ELF-1 (cell line): Measurements from ENCODE around the gene RFTN1.

Source experiments
- DNase-seq: peaks from one replicate; pipeline ENCODE4 v3.0.0-alpha.2; 2016; ENCODE audit warnings: low read depth, low spot score

RFTN1 gene, protein sequence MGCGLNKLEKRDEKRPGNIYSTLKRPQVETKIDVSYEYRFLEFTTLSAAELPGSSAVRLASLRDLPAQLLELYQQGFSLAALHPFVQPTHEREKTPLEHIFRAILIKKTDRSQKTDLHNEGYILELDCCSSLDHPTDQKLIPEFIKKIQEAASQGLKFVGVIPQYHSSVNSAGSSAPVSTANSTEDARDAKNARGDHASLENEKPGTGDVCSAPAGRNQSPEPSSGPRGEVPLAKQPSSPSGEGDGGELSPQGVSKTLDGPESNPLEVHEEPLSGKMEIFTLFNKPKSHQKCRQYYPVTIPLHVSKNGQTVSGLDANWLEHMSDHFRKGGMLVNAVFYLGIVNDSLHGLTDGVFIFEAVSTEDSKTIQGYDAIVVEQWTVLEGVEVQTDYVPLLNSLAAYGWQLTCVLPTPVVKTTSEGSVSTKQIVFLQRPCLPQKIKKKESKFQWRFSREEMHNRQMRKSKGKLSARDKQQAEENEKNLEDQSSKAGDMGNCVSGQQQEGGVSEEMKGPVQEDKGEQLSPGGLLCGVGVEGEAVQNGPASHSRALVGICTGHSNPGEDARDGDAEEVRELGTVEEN

DNA sequence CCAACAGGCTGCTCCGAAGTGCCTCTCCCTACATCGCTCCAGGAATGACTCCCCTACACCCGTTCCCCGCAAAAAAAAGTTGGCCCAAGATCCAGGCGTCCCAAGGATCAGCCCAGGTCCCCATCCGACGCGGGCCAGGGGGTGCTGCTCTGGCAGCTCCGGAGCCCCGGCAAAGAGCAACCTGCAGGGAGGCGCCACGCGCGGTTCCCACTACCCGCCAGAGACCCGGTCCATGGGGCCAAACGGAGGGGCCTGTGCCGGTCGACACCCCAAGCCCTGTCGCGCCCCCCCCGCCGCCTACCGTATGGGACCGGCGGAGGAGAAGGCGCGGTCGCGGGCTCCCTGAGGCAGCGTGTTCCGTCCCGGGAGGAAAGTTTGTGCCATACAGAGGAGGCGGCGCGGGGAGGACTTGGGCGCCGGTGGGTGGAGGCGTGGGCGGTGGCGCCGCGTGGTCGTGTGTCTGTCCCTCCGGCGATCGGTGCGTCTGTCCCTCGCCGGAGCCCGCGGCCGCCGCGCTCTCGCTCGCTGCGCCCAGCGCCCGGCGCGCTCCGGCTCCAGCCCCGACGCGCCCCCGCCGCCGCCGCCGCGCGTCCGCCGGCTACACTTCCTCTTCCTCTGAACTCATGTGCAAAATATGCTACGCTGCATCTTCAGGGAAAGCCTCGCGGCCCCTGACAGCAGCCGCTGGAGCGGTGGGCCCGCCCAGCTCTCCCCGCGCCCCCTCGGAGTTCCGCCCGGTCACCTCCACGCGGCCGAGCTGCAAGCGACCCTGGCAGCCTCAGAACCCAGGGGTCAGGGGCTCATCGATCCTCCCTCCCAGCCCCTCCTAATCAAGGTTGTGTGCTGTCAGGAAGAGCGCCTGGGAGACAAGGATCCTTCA, at the start of gene RFTN1:
TSS of gene RFTN1 (minus strand) at position 559 of the 880 bp plus-strand sequence. CDS start 19,830 bp downstream, outside the sequence.
- DNase-seq: peak; percentile 40

DNA sequence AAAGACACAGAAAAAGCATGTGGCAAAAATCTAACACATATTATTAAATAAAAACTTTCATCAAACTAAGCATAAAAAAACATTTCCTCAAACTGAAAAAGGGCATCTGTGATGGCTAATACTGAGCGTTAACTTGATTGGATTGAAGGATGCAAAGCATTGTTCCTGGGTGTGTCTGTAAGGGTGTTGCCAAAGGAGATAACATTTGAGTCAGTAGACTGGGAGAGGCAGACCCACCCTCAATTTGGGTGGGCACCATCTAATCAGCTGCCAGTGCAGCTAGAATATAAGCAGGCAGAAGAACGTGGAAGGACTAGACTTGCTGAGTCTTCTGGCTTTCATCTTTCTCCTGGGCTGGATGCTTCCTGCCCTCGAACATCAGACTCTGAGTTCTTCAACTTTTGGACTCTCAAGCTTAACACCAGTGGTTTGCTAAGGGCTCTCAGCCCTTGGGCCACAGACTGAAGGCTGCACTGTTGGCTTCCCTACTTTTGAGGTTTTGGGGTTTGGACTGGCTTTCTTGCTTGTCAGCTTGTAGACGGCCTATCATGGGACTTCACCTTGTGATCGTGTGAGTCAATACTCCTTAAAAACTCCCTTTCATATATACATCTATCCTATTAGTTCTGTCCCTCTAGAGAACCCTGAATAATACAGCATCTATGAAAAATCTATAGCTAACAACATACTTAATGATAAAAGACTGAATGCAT, 46.3 kb upstream of the RFTN1 start:
- no peak for DNase-seq

DNA sequence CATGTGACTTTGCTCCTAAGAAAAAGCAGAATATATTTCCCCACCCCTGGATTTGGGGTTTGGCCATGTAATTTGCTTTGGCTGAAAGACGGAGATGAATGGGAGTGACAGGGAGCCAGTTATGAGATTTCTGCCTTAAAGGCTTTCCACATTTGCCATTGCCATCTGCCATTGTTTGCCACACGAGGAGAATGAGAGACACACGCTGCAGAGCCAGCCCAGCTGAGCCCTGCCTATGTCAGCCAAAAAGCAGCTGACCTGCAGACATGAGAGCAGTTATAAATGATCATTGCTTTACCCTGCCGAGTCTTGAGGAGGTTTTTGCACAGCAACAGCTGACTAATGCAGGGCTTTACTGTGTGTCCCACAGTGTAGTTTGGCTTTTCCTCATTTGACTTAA, 40.6 kb upstream of the RFTN1 start:
- DNase-seq: no peak

DNA sequence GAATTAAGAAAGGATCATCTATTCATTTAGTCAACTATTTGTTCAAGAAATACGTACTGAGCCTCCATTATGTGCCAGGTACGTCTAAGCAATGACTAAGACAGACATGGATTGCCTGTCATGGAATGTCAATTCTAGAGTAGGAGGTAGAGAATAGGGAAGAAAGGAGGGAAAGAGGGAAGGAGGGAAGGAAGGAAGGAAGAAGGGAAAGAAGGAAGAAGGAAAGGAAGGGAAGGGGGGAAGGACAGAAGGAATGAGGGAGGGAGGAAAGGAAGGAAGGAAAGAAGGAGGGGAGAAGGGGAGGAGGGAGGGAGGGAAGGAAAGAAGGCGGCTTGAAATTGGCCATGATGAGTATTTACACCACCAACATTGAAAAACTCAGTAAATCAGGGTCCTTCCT, 39.3 kb upstream of the RFTN1 start:
- no peak for DNase-seq

DNA sequence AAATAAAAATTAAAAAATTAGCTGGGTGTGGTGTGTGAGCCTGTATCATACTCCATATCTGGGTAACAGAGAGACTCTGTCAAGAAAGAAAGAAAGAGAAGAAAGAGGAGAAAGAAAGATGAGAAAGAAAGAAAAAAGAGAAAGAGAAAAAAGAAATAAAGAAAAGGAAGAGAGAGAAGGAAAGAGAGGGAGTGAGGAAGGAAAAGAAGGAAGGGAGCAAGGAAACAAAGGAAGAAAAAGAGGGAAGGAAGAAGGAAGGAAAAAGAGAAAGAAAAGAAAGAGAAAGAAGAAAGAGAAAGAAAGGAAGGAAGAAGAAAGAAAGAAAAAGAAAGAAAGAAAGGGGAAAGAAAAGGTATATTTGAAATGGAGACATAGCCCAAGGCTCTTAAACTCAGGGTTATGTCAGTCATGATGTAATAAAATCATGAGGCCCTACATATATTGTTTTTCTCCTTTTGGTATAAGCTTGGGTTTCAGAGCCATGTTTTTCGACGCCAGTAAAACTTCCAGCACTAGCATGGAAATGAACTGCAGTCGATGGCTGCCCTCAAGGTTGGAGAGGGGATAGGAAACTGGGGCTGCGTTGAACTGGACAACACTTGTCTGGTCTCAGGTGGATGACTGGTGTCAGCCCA, 38.0 kb upstream of the RFTN1 start:
- DNase-seq: no peak

DNA sequence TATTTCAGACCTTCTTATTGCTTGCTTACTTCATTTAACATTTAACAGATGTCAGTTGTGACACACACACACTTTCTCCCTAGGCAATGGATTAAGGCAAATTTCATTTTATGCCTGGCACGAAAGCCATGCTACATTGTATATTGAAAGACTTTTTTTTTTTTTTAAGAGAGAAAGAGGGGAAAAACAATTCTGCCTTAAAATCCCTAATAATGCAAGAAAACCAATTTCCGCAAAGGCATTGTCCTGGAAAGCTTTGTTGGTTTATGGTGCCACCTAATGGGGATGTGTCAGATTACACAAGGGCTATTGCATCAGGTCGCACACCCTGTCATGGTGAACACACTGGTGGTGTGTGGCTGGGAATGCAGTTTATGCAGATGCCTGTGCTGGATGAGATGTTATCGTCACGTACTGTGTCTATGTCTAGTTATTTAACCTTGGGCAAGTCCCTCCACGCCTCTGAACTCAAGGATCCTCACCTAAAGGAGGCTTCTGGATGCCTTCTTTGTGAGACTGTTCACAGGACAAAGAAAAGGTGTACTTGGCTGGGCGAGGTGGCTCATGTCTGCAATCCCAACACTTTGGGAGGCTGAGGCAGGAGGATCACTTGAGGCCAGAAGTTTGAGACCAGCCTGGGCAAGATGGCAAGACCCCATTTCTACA, 37.3 kb upstream of the RFTN1 start:
- DNase-seq: peak; percentile 85

DNA sequence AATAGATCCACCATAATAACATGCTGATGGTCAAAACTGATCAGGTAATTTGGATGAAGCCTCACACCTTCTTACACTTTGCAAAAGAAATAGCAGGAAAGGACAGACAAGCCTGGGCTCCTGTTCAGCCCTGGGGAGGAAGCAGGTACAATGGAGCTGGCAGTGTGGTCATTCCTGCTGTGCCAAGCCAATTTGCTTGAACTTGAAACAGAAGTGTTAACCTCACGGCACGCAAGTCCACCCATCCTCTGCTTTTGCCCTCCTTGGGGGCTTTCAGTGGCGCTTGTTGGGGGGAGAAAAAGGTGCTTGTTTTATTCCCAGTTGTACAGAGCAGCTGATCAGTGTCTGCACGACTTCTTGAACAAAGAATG, 36.8 kb upstream of the RFTN1 start:
- no peak for DNase-seq

DNA sequence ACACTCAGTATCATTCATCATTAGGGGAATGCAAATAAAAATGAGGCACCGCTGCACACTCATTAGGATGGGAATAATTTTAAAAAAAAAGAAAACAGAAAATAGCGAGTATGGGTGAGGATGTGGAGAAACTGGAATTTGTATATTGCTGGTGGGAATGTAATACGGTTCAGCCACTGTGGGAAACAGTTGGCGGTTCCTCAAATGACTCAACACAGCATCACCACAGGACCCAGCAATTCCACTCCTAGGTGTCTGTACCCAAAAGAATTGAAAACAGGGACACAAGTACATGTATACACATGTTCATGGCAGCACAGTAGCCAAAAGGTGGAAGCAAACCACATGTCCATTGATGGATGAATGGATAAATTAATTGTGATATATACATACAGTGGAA, 35.2 kb upstream of the RFTN1 start:
- no peak for DNase-seq

DNA sequence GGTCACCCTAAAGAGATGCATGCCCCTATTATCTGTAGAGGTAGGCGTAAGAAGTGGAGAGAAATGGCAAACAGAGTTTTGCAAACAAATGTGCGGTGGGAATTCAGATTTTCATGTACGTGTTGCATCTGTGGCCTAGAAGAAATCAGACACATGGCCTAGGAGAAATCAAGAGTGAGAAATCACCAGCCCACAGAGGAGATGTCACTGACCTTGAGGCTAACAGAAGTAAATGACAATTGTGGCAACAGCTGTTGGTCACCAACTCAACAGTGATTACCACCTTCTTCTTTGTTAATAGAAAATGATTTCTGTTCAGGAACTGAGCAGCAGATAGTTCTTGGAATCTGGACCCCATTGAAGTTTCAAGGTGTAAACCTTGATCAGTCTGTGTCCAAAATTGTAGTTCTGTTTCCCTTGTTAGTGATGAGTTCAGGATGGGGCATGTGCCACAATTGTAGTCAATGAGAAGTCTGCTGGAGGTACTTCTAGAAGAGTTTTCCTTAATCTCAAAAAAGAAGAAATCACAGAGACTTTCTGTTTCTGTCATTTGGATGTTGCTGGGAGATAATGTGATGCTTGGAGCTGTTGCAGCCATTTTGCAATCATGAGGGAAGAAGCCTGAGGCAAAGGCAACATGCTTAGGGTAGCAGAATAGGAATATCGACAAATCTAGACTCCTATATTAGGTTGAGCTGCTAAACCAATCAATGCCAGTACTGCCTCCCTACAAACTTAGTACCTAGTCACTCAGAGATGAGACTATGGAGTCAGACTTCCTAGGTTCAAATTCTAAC, 34.3 kb upstream of the RFTN1 start:
- DNase-seq: no peak

DNA sequence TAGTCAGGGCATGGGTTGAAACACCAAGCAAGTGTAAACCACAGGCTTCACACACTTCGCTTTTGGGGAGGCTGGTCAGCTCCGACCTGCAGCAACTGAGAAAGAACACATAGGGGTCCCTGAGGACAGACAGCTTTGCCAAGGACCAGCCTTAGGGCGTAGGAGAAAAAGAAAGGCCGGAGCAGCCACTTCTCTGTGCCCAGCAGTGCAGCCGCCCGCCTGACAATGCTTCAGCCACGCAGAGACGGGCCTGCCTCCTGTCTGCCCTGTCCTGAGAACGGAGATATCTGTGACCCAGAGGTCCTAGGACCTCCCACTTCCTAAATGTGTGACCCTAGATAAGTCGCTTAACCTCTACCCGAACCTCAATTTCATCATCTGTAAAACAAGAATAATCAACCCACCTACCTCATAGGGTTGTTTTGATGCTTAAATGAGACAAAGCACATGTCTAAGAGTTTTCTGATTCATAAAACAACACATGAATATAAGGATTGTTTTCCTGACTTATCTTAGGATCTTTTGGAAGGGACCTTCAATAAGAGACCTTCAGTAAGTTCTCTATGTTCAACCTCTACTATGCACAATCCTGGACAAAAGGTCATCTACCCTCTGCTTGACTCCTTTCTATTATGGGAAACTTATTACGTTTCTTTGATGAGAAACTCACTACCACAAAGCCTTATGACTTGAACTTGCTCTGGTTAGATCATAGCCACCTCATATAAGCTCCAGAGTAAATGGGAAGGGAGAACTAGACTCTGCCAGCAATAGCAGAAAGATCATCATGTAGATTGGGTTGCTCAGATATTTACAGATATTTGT, 32.9 kb upstream of the RFTN1 start:
- no peak for DNase-seq

DNA sequence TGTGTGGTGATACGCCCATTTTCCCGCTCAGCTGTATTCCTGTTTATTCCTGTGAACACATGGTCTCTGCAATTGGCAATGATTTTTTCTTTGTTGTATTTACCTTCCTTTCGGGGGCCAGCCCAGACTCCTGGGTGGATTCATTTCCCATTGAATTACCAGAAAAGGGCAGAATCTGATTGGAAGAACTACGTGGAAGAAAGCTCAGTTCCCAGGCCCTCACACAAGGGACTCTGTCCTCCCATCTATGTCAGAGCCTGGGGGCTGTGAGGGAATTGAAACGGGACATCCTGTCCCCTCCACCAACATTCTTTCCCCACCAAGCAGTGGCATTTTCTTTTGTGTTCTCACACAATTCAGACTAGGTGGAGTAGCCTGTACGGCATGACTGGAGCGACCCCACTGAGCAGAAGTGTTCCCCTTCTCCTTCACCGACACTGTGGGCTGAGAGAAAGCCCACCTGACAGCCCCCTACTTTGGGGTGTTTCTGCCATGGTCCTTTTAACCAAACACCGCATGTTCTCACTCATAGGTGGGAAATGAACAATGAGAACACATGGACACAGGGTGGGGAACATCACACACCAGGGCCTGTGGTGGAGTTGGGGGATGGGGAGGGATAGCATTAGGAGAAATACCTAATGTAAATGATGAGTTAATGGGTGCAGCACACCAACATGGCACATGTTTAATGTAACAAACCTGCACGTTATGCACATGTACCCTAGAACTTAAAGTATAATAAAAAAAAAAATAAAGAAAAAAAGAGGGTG, 32.1 kb upstream of the RFTN1 start:
- DNase-seq: no peak

DNA sequence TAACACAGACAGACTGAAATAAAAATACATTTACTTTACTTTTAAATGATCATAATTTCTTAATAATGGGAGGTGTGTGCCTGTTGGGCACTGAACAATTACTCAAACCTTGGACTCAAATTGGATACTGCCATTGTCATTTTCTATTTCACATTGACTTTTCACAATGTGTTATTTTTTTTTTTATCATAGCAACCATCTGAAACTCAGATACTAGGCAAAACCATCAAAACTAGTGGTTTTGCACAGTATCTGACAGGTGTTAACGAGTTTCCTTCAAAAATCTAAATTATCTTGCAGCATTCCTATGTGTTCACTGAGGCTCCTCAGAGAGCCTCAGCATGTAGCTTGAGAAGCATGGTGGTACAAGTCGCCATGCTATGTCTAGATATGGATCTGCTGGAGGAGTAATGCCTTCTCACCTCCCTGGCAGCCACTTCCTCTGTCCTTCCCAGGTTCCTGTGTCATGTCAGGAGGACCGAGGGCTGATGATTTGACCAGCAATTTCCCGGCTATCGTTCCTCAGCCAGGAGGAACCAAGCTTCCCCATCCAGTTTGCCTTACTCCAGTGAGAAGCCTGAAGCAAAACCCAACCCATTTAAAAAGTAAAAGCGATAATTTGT, 29.9 kb upstream of the RFTN1 start:
- DNase-seq: no peak

DNA sequence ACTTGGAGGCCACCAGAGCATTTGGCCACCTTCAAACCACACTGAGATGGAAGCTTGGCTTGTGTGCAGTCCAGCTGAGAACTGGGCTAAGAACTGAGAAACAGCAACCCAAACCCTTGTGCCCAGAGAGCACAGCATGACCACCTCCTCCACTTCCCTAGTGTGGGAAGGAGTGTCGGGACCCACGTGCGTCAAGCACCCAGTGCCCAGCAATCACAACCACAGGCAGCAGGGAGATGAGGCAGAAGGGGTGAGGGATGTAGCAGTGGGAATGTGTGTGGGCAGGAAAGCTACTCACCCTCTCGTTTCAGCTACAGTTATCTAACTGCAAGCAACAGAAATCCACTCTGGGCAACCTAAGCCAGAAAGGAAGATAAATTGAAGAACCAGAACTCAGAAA, 25.0 kb upstream of the RFTN1 start:
- no peak for DNase-seq

DNA sequence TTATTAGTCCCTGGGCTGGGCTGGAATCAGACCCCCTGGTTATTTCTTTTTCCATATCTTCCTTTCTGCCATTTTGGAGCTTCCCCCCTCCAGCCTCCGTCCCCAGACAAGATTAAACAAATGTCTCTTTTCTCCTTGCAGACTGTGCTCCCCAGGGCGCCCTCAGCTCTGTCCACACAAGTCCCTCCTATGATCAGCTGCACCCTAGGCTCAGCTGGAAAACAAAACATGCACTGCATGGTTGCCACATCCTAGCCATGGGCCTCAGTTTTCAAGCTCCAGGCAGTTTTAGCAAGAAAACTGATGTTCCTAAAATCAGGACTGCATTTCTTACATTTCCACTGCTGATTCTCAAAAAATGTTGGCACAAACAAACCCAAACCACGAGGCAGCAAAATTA, 23.5 kb upstream of the RFTN1 start:
- DNase-seq: no peak

DNA sequence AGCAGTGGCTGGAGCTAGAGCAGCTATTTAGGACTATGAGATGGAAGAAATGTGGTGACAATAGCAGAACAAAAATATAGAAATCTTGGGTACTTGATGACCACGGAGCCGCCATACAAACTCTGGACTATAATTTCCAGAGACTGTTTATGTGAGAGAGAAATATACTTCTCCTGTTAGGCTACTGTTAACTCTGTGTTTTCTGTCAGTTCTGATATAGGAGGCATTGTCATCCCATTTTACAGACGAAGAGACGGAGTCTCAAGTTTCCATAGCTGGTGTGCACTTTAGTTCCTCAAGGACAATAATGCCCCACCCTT, 22.8 kb upstream of the RFTN1 start:
- no peak for DNase-seq

DNA sequence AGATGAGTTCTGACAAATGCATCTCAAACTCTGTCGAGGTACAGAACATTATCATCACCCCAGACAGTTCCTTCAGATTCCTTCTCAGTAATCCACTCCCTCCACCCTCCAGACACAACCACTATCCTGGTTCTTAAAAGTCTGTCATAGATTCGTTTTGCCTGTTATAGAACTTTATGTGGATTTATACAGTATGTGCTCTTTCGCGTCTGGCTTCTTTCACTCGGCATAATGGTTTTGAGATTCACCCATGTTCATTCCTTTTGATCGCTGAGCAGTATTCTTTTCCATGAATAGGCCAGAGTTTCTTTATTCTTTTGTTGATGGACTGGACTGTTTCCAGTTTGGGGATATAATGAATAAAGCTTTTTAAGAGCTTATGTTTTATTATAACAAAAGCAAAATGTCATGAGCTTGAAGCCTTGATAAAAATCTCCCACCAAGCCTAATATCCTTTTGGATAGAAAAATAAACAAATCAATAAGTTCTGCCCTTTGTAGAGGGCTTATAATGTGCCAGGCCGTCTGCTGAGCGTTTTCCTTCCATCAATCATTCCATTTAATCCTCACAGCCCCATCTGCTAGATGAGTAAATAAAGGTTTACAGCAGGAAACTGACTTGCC, 21.3 kb upstream of the RFTN1 start:
- no peak for DNase-seq

DNA sequence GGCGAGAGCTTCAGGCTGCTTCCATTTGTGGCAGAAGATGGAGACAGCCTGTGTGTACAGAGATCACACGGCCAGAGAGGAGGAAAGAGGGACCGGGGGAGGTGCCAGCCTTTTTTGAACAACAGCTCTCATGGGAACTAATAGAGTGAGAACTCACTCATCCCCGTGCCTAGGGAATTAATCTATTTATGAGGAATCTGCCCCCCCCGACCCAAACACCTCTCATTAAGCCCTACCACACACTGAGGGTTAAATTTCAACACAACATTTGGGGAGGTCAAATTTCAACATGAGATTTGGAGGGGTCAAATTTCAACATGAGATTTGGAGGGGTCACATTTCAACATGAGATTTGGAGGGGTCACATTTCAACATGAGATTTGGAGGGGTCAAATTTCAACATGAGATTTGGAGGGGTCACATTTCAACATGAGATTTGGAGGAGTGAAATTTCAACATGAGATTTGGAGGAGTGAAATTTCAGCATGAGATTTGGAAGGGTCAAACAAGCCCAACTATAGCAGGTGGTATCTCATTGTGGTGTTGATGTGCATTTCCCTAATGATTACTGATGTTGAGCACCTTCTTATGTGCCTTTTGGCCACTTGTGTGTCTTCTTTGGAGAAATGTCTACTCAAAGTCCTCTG, 20.6 kb upstream of the RFTN1 start:
- DNase-seq: no peak
